Activated CD8-positive, alpha-beta memory T cell treated with anti-CD3 and anti-CD28 coated beads for 24 hours (primary cell): ENCODE measurements around the gene RAP1A.

ENCODE experiments used
- DNase-seq: peaks from one replicate; pipeline ENCODE4 v3.0.0-alpha.2; 2020

Gene RAP1A

GRCh38 chr1:111619635-111620440, at the start of gene RAP1A:
RAP1A (plus strand) TSS chr1:111619789; CDS start chr1:111691361, 71,572 bp downstream.
- DNase-seq, result peak; percentile 98

GRCh38 chr1:111569913-111570312, 49.7 kb upstream of the RAP1A start:
- DNase-seq, result no peak

GRCh38 chr1:111570781-111571181, 48.8 kb upstream of the RAP1A start:
- peak; percentile 75 for DNase-seq

GRCh38 chr1:111571239-111571638, 48.4 kb upstream of the RAP1A start:
- no peak for DNase-seq

GRCh38 chr1:111571987-111572386, 47.6 kb upstream of the RAP1A start:
- DNase-seq, result no peak

- DNase-seq, result no peak
Measured at GRCh38 chr1:111576547-111576946, 43.0 kb upstream of the RAP1A start.

- DNase-seq, result no peak
Measured at GRCh38 chr1:111577814-111578213, 41.8 kb upstream of the RAP1A start.

GRCh38 chr1:111581166-111581565, 38.4 kb upstream of the RAP1A start:
- no peak for DNase-seq

GRCh38 chr1:111582016-111582415, 37.6 kb upstream of the RAP1A start:
- no peak for DNase-seq

GRCh38 chr1:111582644-111583618, 36.7 kb upstream of the RAP1A start:
- no peak for DNase-seq

- DNase-seq, result no peak
Measured at GRCh38 chr1:111585447-111586086, 34.0 kb upstream of the RAP1A start.

- DNase-seq, result no peak
Measured at GRCh38 chr1:111586112-111586511, 33.5 kb upstream of the RAP1A start.

- DNase-seq, result no peak
Measured at GRCh38 chr1:111587509-111588174, 31.9 kb upstream of the RAP1A start.

GRCh38 chr1:111591937-111592336, 27.7 kb upstream of the RAP1A start:
- no peak for DNase-seq

- peak; percentile 97 for DNase-seq
Measured at GRCh38 chr1:111592389-111593361, 26.9 kb upstream of the RAP1A start.

GRCh38 chr1:111593403-111594305, 25.9 kb upstream of the RAP1A start:
- DNase-seq, result no peak

GRCh38 chr1:111594306-111594693, 25.3 kb upstream of the RAP1A start:
- DNase-seq, result no peak

- no peak for DNase-seq
Measured at GRCh38 chr1:111595807-111596206, 23.8 kb upstream of the RAP1A start.

GRCh38 chr1:111596499-111596898, 23.1 kb upstream of the RAP1A start:
- no peak for DNase-seq

GRCh38 chr1:111597426-111597825, 22.2 kb upstream of the RAP1A start:
- DNase-seq, result no peak
